Osteoblast (primary cell): Measurements from ENCODE around the gene PNMA8A. TPM values are rescaled to one million over a fixed set of nuclear protein-coding genes. Genes with fewer than 3 reads are reported as not detected.

Experiments used
- DNase-seq: peaks from one replicate; pipeline ENCODE4 v3.0.0; 2011; ENCODE audit warnings: low spot score, mixed read lengths; ENCODE audit not compliant: insufficient read length; ENCODE audit errors: missing footprints
- H2AFZ ChIP-seq: 2 replicates; pipeline ENCODE4 v1.6.0; 2011; ENCODE audit warnings: mild to moderate bottlenecking, low read length
- H3K27ac ChIP-seq: 2 replicates; pipeline ENCODE4 v1.5.1; 2011; ENCODE audit warnings: mild to moderate bottlenecking, low read depth, low read length, moderate library complexity
- H3K27me3 ChIP-seq: 2 replicates; pipeline ENCODE4 v1.6.0; 2012; ENCODE audit warnings: mild to moderate bottlenecking, control low read depth, inconsistent platforms, low read length, moderate library complexity; ENCODE audit not compliant: insufficient read depth
- H3K36me3 ChIP-seq: 2 replicates; pipeline ENCODE4 v1.5.1; 2011; ENCODE audit warnings: mild to moderate bottlenecking, low read length, control low read depth, moderate library complexity; ENCODE audit not compliant: insufficient read depth
- H3K4me1 ChIP-seq: 2 replicates; pipeline ENCODE4 v1.5.1; 2011; ENCODE audit warnings: mild to moderate bottlenecking, low read length, control low read depth, moderate library complexity; ENCODE audit not compliant: insufficient read depth
- H3K4me2 ChIP-seq: 2 replicates; pipeline ENCODE4 v1.6.0; 2011; ENCODE audit warnings: mild to moderate bottlenecking, low read length; ENCODE audit not compliant: insufficient read depth
- H3K4me3 ChIP-seq: fragments of 200-600 bp; sonication (generic); 3 replicates; pipeline ENCODE4 v1.5.1; 2012; ENCODE audit warnings: mild to moderate bottlenecking, low read length, inconsistent platforms; ENCODE audit not compliant: insufficient read depth
- H3K79me2 ChIP-seq: 2 replicates; pipeline ENCODE4 v1.6.0; 2012; ENCODE audit warnings: mild to moderate bottlenecking, low read length, control low read depth, inconsistent platforms; ENCODE audit not compliant: insufficient read depth
- H3K9me3 ChIP-seq: 2 replicates; pipeline ENCODE4 v1.5.1; 2011; ENCODE audit warnings: low read depth, low read length, control low read depth
- H4K20me1 ChIP-seq: 2 replicates; pipeline ENCODE4 v1.6.0; 2012; ENCODE audit warnings: mild to moderate bottlenecking, low read length, control low read depth; ENCODE audit not compliant: insufficient read depth
- CTCF ChIP-seq: IDR thresholded peaks from 2 replicates; pipeline ENCODE4 v1.5.1; 2011; ENCODE audit warnings: mild to moderate bottlenecking, low read depth, low read length, moderate library complexity; ENCODE audit errors: extremely low read depth
- total RNA-seq: library from RNA; depleted of rRNA; stranded (reverse); fragments of >200 nt; gene quantifications from 2 replicates; pipeline ENCODE4 v1.2.3, GENCODE V29; 2012

Gene PNMA8A
- total RNA-seq, 1 donor: 2.2 TPM

GRCh38 chr19:46460055-46460454 lies 11.3 kb downstream of the PNMA8A start:
- Histone ChIP-seq H3K9me3 (no peaks in the 10 kb centered on the region), H3K4me2 (no peak overlapping the region), H4K20me1 (no peaks in the 10 kb centered on the region), H3K4me1 (no peaks in the 10 kb centered on the region), H3K4me3 (no peak overlapping the region), H3K79me2 (no peaks in the 10 kb centered on the region), H3K36me3 (no peaks in the 10 kb centered on the region), H3K27me3 (no peaks in the 10 kb centered on the region), H2AFZ (no peak overlapping the region), H3K27ac (no peak overlapping the region)
- no peak for TF ChIP-seq CTCF
- DNase-seq: no peak

- Histone ChIP-seq H3K27ac (no peak overlapping the region), H3K9me3 (no peaks in the 10 kb centered on the region), H2AFZ (no peak overlapping the region), H3K4me1 (no peaks in the 10 kb centered on the region), H3K27me3 (peaks cover 4% of the 10 kb centered on the region), H3K79me2 (no peaks in the 10 kb centered on the region), H3K4me3 (no peak overlapping the region), H3K4me2 (no peak overlapping the region), H4K20me1 (no peaks in the 10 kb centered on the region), H3K36me3 (no peaks in the 10 kb centered on the region)
- no peak for TF ChIP-seq CTCF
- DNase-seq: no peak
Measured at GRCh38 chr19:46456930-46457329, 14.4 kb downstream of the PNMA8A start.

GRCh38 chr19:46454244-46454643 lies 17.1 kb downstream of the PNMA8A start:
- H4K20me1 ChIP-seq: no peaks in the 10 kb centered on the region
- peaks cover 4% of the 10 kb centered on the region for H3K27me3 ChIP-seq
- H3K9me3 ChIP-seq: no peaks in the 10 kb centered on the region
- H3K4me2 ChIP-seq: no peak overlapping the region
- DNase-seq: no peak
- no peaks in the 10 kb centered on the region for H3K36me3 ChIP-seq
- no peak for TF ChIP-seq CTCF
- no peak overlapping the region for H3K27ac ChIP-seq
- H3K4me1 ChIP-seq: no peaks in the 10 kb centered on the region
- no peak overlapping the region for H3K4me3 ChIP-seq
- no peak overlapping the region for H2AFZ ChIP-seq
- H3K79me2 ChIP-seq: no peaks in the 10 kb centered on the region

- no peak overlapping the region for H3K4me3 ChIP-seq
- no peaks in the 10 kb centered on the region for H3K9me3 ChIP-seq
- no peaks in the 10 kb centered on the region for H3K4me1 ChIP-seq
- DNase-seq: peak; percentile 49
- no peaks in the 10 kb centered on the region for H3K36me3 ChIP-seq
- H3K27me3 ChIP-seq: peaks cover 4% of the 10 kb centered on the region
- H3K27ac ChIP-seq: no peak overlapping the region
- no peak overlapping the region for H3K4me2 ChIP-seq
- no peak for TF ChIP-seq CTCF
- no peaks in the 10 kb centered on the region for H3K79me2 ChIP-seq
- no peaks in the 10 kb centered on the region for H4K20me1 ChIP-seq
- H2AFZ ChIP-seq: no peak overlapping the region
Measured at GRCh38 chr19:46453661-46454060, 17.7 kb downstream of the PNMA8A start.
